Measurements from ENCODE around the gene DAAM1. TPM values are rescaled to one million over a fixed set of nuclear protein-coding genes. Genes with fewer than 3 reads are reported as not detected.
A peak's percentile ranks its signal among the peaks of the same experiment; 100 is the strongest.

DAAM1 gene
- total RNA-seq, 1 donor from 2014 or later, result 69.9 TPM

DNA sequence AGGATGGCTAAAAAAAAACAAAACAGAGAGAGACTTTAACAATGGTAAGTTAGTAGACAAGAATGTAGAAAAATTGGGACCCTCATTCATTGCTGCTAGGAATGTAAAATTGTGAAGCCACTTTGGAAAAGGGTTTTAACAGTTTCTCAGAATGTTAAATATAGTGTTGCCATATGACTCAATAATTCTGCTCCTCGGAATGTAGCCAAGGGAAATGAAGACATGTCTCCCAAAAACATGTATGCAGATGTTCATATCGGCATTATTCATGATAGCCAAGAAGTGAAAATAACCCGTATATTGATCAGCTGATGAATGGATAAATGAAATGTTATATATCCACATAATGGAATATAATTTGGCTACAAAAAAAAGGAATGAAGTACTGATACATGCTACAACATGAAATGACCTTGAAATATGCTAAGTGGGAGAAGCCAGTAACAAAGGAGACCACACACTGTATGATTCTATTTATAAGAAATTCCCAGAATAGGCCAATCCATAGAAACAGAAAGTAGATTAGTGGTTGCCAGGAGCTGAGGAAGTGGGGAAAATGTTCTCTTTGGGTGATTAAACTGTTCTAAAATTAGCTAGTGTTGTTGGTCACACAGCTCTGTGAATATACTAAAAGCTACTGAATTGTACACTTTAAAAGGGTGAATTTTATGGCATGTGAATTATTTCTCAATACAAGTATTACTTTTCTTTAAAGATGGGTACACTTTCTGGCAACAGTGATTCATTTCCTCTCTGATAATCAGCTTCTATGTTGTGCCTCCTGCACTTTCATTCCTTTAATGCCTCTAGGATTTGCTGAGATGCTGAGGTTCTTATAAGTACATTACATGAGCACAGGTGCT, 132.5 kb downstream of the DAAM1 start:
- H3K36me3 Mint-ChIP-seq (ENCODE audit: insufficient read depth), result peaks cover 3% of the 10 kb centered on the region
- H3K4me1 Mint-ChIP-seq (ENCODE audit: low read depth), result peaks cover 9% of the 10 kb centered on the region
- no peak for DNase-seq (ENCODE audit: low spot score, unreplicated experiment)
- H3K27ac Mint-ChIP-seq, result peak overlapping the region; percentile 38
- no peaks in the 10 kb centered on the region for H3K9me3 Mint-ChIP-seq (ENCODE audit: low read depth)
- H3K4me3 Mint-ChIP-seq (ENCODE audit: low read depth), result no peak overlapping the region
- no peak for TF ChIP-seq CTCF (IDR thresholded peaks at IDR 0.05; ENCODE audit: unreplicated experiment)
- H3K27me3 Mint-ChIP-seq, result no peaks in the 10 kb centered on the region

DNA sequence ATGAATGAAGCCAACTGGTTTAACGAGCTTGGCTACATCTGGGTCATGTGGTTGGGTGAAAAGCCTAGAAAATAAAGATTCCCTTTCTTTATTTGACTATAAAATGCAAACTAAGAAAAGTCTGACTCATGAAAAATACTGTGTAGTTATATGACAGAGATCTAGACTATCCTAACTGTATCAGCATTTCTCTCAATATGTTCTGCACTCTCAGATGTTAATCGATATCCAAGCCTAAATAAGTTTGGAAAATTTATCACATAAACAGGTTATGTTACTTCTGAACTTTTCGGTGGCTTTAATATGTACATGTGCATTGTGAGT, 133.1 kb downstream of the DAAM1 start:
- Mint-ChIP-seq H3K9me3 (ENCODE audit: low read depth) (no peaks in the 10 kb centered on the region), H3K27ac (no peak overlapping the region), H3K4me3 (ENCODE audit: low read depth) (no peak overlapping the region), H3K36me3 (ENCODE audit: insufficient read depth) (peaks cover 4% of the 10 kb centered on the region), H3K4me1 (ENCODE audit: low read depth) (peaks cover 9% of the 10 kb centered on the region), H3K27me3 (no peaks in the 10 kb centered on the region)
- no peak for TF ChIP-seq CTCF (IDR thresholded peaks at IDR 0.05; ENCODE audit: unreplicated experiment)
- DNase-seq (ENCODE audit: low spot score, unreplicated experiment), result no peak

DNA sequence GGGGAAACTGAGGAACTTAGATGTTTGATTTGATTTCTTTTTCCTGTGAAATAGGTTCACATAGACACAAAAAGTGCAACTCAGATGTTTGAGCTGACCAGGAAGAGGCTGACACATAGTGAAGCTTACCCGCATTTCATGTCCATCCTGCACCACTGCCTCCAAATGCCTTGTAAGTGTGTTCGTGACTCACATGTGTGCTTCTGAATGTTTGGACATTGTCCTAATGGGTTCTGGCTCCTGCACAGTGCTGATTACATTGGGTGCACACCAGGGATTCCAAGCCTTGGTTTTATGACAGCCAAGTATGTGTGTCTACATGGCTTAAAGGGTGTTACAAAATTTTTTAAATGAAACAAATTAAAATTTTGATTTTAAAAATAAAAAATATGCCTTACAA, 137.4 kb downstream of the DAAM1 start:
- DNase-seq (ENCODE audit: low spot score, unreplicated experiment), result no peak
- no peak for TF ChIP-seq CTCF (IDR thresholded peaks at IDR 0.05; ENCODE audit: unreplicated experiment)
- Mint-ChIP-seq H3K9me3 (ENCODE audit: low read depth) (no peaks in the 10 kb centered on the region), H3K36me3 (ENCODE audit: insufficient read depth) (peaks cover 14% of the 10 kb centered on the region), H3K27ac (no peak overlapping the region), H3K27me3 (no peaks in the 10 kb centered on the region), H3K4me3 (ENCODE audit: low read depth) (no peak overlapping the region), H3K4me1 (ENCODE audit: low read depth) (no peaks in the 10 kb centered on the region)

- Mint-ChIP-seq H3K27ac (no peak overlapping the region), H3K9me3 (ENCODE audit: low read depth) (no peaks in the 10 kb centered on the region), H3K36me3 (ENCODE audit: insufficient read depth) (peaks cover 23% of the 10 kb centered on the region), H3K4me1 (ENCODE audit: low read depth) (peaks cover 3% of the 10 kb centered on the region), H3K4me3 (ENCODE audit: low read depth) (no peak overlapping the region), H3K27me3 (no peaks in the 10 kb centered on the region)
- DNase-seq (ENCODE audit: low spot score, unreplicated experiment), result no peak
- no peak for TF ChIP-seq CTCF (IDR thresholded peaks at IDR 0.05; ENCODE audit: unreplicated experiment)
Observed at GRCh38 chr14:59328454-59328853, 140.0 kb downstream of the DAAM1 start.

- DNase-seq (ENCODE audit: low spot score, unreplicated experiment), result no peak
- Mint-ChIP-seq H3K4me1 (ENCODE audit: low read depth) (peaks cover 6% of the 10 kb centered on the region), H3K27ac (no peak overlapping the region), H3K36me3 (ENCODE audit: insufficient read depth) (peaks cover 32% of the 10 kb centered on the region), H3K4me3 (ENCODE audit: low read depth) (no peak overlapping the region), H3K27me3 (no peaks in the 10 kb centered on the region), H3K9me3 (ENCODE audit: low read depth) (no peaks in the 10 kb centered on the region)
- no peak for TF ChIP-seq CTCF (IDR thresholded peaks at IDR 0.05; ENCODE audit: unreplicated experiment)
Observed at GRCh38 chr14:59330455-59330854, 142.0 kb downstream of the DAAM1 start.

All from progenitor cell of endocrine pancreas (in vitro differentiated cells).